Stomach (tissue), 4 donors: Measurements from ENCODE around the gene TTC28.

Source experiments
- CTCF ChIP-seq, 7 experiments: fragments of 450-650 bp in 4 of 7; fragments of 200-600 bp in 3 of 7; sonication (generic) in 3 of 7; IDR thresholded peaks; one replicate each; pipeline ENCODE4 v1.5.1; 2016 to 2019; ENCODE audit warnings: antibody characterized with exemption in 7 of 7, control low read depth in 2 of 7, mild to moderate bottlenecking in 1 of 7
- EP300 ChIP-seq: sonication (generic); formaldehyde crosslinking; IDR thresholded peaks from one replicate; pipeline ENCODE4 v1.6.1; 2017; ENCODE audit warnings: antibody characterized with exemption
- POLR2A ChIP-seq, 4 donors: fragments of 450-650 bp; IDR thresholded peaks; one replicate each; pipeline ENCODE4 v1.6.1; 2016; ENCODE audit warnings: antibody characterized with exemption in 4 of 4, control low read depth in 2 of 4, mild to moderate bottlenecking in 1 of 4, moderate library complexity in 1 of 4
- POLR2AphosphoS5 ChIP-seq, 3 donors: sonication (generic); formaldehyde crosslinking; IDR thresholded peaks; one replicate each; pipeline ENCODE4 v1.6.1; 2016; ENCODE audit warnings: antibody characterized with exemption in 3 of 3

- TF ChIP-seq CTCF (IDR thresholded peaks at IDR 0.05): no peak
- TF ChIP-seq POLR2A (IDR thresholded peaks at IDR 0.05): no peak
- no peak for TF ChIP-seq EP300
- no peak for TF ChIP-seq POLR2AphosphoS5 (IDR thresholded peaks at IDR 0.05)
These were observed 268.5 kb downstream of the TTC28 start for GRCh38 chr22:28411125-28411524.
